Measurements from ENCODE around the gene MYF6.

DNA sequence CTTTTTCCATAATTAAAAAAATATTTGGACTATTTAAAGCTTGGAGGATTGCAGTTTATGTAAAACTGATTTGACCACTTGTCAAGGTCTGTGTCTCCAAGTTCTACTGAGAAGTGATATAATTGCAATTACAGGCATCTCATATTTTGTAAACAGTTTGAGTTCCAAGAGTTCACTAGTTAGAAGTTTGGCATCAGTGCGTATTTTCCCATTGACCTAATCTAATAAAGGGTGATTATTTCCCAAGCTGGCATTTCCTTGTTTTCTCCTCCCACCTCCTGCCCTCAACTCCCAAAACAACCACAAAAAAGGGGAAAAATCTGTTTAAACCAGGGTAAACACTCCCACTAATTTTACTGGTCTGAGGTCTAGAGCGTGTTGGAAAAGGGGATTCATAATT lies 3.0 kb upstream of the MYF6 start:
- TF ChIP-seq YY1 (IDR thresholded peaks at IDR 0.05; ENCODE audit: insufficient read depth, insufficient read length): no peak
- no peak for TF ChIP-seq SUZ12 (IDR thresholded peaks at IDR 0.05; ENCODE audit: extremely low read depth, insufficient read depth, insufficient read length)
